Kidney (tissue), 14 donors: ENCODE data around the gene PGAP6. TPM values are rescaled to one million over a fixed set of nuclear protein-coding genes. Genes with fewer than 3 reads are reported as not detected.

Source experiments
- DNase-seq, 5 donors: peaks; one replicate each; pipeline ENCODE4 v3.0.0-alpha.2; 2013 to 2020
- FAIRE-seq: peaks from 2 replicates; lab custom pipeline; 2012; peaks lifted over from hg19 to GRCh38; lab: Jason Lieb, UNC
- H3K27ac ChIP-seq, 2 donors: one replicate each; pipeline ENCODE4 v1.7.0; 2013; ENCODE audit warnings: low read depth in 2 of 2, low read length in 2 of 2, inconsistent platforms in 1 of 2
- H3K27me3 ChIP-seq: one replicate; pipeline ENCODE4 v1.7.1; 2013; ENCODE audit warnings: low read length, inconsistent platforms; ENCODE audit not compliant: control insufficient read depth, insufficient read depth
- H3K36me3 ChIP-seq, 3 donors: one replicate each; pipeline versions ENCODE4 v1.7.0 to v1.7.1; 2013; ENCODE audit warnings: low read length in 3 of 3, control low read depth in 1 of 3, inconsistent platforms in 1 of 3; ENCODE audit not compliant: insufficient read depth in 3 of 3, control insufficient read depth in 2 of 3
- H3K4me1 ChIP-seq, 3 donors: one replicate each; pipeline versions ENCODE4 v1.7.0 to v1.7.1; 2013; ENCODE audit warnings: low read length in 3 of 3, inconsistent platforms in 1 of 3, low read depth in 1 of 3; ENCODE audit not compliant: control insufficient read depth in 2 of 3, insufficient read depth in 2 of 3
- H3K4me3 ChIP-seq, 3 donors: one replicate each; pipeline versions ENCODE4 v1.7.0 to v1.8.1; 2013; ENCODE audit warnings: low read length in 3 of 3, control low read depth in 1 of 3, inconsistent platforms in 1 of 3
- H3K9ac ChIP-seq, 3 donors: one replicate each; pipeline versions ENCODE4 v1.7.0 to v1.7.1; 2013; ENCODE audit warnings: low read length in 3 of 3, control low read depth in 1 of 3, inconsistent platforms in 1 of 3
- H3K9me3 ChIP-seq, 3 donors: one replicate each; pipeline versions ENCODE4 v1.7.0 to v1.7.1; 2013; ENCODE audit warnings: low read length in 3 of 3, control low read depth in 1 of 3, inconsistent platforms in 1 of 3; ENCODE audit not compliant: control insufficient read depth in 2 of 3, insufficient read depth in 1 of 3
- intact Hi-C: fragments of 100-400 bp; cut with DNase I; formaldehyde crosslinking; loops from one replicate; pipeline ENCODE4 v1.11.1; 2022
- polyA plus RNA-seq: library from polyadenylated mRNA; stranded (reverse); fragments of 350-450 nt; fragmentation: Illumina TruSeq; extraction: RNeasy Lipid Tissue Mini Kit (QIAGEN cat#74804); gene quantifications from one replicate; pipeline ENCODE4 v1.2.3, GENCODE V29; 2014; ENCODE audit warnings: low read depth, low replicate concordance; ENCODE audit not compliant: insufficient read depth
- total RNA-seq: library from RNA; stranded (reverse); fragmentation: NEBNext Ultra II Directional; extraction: Animal tissue kit (Norgen Biotek cat#: 25700); gene quantifications from one replicate; pipeline ENCODE4 v1.2.1, GENCODE V29; 2021
- TF ChIP-seq, protein P1 (sequence below): IDR thresholded peaks from 3 replicates; pipeline ENCODE4 v1.5.1; 2012; ENCODE audit warnings: mild to moderate bottlenecking, moderate library complexity, borderline replicate concordance; ENCODE audit not compliant: insufficient read depth; ENCODE audit errors: extremely low read depth
- donor health status: control.
- donor health status: control.
- donor health status: control.
- donor health status: control.
- donor health status: control.
- donor health status: DM: yes; HTN: yes; CAD: no.
- donor health status: Normal renal cell carcinoma (clear cell type).

The PGAP6 gene
- total and polyA plus RNA-seq, 2 donors from 2014 or later = 65.0 to 144 TPM

DNA sequence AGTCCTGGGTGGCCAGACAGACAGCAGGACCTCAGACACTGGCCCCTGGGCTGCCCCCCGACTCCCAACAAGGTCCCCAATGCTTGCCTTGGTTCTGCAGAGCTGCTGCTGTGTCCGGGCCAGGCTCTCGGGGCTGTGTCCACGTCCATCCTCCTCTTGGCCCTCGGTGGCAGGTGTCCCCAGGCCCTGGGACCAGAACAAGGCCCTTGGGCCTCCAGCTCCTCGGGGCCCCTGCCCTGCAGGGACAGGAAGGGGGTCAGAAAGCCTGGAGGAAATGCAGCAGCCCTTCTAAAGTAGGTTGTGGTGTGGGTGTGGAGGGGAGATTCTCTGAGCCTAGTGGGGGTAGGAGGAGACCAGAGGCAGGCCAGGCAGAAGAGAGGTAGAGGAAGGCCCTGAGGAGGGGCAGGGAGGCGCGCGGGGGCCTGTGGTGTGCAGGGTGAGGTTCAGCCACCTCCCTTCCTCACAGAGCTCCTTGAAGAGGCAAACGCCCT lies 26.8 kb downstream of the PGAP6 start:
- no peaks in the 10 kb centered on the region for H3K27me3 ChIP-seq
- no peak overlapping the region for H3K9ac ChIP-seq
- H3K4me1 ChIP-seq = peaks cover 0 to 4% (median 0%) of the 10 kb centered on the region in 3 donors
- FAIRE-seq (no peak), DNase-seq (peak in 1 of 5 donors; percentile 79)
- peaks cover 0 to 6% (median 0%) of the 10 kb centered on the region in 3 donors for H3K36me3 ChIP-seq
- TF ChIP-seq, protein P1, sequence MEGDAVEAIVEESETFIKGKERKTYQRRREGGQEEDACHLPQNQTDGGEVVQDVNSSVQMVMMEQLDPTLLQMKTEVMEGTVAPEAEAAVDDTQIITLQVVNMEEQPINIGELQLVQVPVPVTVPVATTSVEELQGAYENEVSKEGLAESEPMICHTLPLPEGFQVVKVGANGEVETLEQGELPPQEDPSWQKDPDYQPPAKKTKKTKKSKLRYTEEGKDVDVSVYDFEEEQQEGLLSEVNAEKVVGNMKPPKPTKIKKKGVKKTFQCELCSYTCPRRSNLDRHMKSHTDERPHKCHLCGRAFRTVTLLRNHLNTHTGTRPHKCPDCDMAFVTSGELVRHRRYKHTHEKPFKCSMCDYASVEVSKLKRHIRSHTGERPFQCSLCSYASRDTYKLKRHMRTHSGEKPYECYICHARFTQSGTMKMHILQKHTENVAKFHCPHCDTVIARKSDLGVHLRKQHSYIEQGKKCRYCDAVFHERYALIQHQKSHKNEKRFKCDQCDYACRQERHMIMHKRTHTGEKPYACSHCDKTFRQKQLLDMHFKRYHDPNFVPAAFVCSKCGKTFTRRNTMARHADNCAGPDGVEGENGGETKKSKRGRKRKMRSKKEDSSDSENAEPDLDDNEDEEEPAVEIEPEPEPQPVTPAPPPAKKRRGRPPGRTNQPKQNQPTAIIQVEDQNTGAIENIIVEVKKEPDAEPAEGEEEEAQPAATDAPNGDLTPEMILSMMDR = no peak
- H3K27ac ChIP-seq = no peak overlapping the region
- H3K4me3 ChIP-seq = no peak overlapping the region
- H3K9me3 ChIP-seq = no peaks in the 10 kb centered on the region
- intact Hi-C loops = no loop called here

DNA sequence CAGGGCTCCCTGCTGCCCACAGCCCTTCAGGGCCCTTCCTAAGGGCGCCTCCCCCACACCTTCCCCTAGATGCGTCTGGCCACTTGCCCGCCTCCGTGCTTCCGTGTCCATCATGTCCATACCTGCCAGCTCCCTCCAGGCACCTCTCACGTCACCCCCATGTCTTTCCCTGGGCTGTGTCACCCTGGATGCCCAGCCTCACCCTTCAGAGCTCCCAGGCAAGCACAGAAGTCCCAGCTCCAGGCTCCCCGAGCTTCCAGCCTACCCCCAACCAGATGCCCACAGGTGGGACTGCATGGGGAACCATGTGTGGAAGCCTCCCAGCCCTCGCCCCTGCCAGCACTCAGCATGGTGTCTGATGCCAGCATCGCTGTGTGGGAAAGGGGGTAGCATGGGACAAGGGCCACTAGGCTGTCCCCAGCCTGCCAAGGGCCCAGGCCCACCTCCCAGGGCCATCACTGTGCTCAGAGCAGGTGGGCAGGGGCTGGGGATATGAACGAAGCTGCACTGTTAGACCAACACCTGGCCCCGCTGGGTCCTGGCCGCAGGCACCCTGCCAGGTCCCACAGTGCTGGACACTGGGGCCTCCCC lies 27.4 kb downstream of the PGAP6 start:
- Histone ChIP-seq H3K4me3 (no peak overlapping the region), H3K27me3 (no peaks in the 10 kb centered on the region), H3K9me3 (no peaks in the 10 kb centered on the region), H3K27ac (no peak overlapping the region), H3K4me1 (peaks cover 0 to 4% (median 0%) of the 10 kb centered on the region in 3 donors), H3K36me3 (peaks cover 0 to 6% (median 0%) of the 10 kb centered on the region in 3 donors), H3K9ac (no peak overlapping the region)
- TF ChIP-seq, protein P1 = no peak
- DNase-seq (peak in 1 of 5 donors; percentile 76), FAIRE-seq (no peak)
- intact Hi-C loops = no loop called here

DNA sequence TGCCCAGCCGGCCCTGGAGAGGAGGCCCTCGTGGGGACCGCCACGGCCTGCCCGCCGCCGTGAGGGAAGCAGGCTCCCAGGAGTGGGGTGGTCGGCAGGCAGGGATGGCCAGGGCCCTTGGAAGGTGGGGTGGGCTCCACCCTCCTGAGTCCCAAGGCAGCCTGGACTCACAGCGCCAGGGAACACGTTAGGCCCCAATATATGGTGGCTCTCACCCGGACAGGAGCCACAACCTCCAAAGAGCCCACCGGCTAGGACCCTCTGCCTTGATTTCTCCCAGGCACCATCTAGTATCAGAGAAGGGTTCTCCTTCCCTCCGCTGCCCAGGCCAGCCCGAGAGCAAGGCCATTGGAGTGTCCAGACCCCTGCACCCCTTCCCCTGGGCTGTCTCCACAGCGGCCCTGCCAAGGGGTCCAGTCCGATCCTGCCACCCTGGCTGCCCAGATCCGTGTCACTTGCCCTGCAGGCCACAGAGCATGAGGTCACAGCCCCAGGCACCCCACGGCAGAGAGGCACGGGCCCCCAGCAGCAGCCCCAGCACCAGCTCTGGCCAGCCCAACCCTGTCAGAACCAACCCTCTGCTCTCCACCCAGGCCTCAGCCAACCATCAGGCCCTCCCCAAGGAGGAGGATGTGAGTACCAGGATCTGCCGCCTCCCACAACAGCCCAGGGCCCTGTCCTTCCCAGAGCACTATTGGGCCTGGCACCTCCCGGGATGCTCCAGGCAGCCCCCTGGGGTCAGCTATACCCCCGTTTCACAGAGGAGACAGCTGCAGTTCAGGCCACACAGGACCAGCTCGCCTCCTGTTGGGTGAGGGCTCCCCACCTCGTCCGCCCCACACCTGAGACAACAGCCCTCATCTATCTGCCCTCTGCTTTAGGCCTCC lies 28.1 kb downstream of the PGAP6 start:
- Histone ChIP-seq H3K27ac (no peak overlapping the region), H3K4me3 (peak overlapping the region in 1 of 3 donors; percentile 53), H3K9ac (no peak overlapping the region), H3K9me3 (no peaks in the 10 kb centered on the region), H3K27me3 (no peaks in the 10 kb centered on the region), H3K36me3 (peaks cover 0 to 6% (median 0%) of the 10 kb centered on the region in 3 donors), H3K4me1 (peaks cover 0 to 6% (median 0%) of the 10 kb centered on the region in 3 donors)
- intact Hi-C loops = no loop called here
- TF ChIP-seq, protein P1 = no peak
- FAIRE-seq (no peak), DNase-seq (peak in 2 of 5 donors; percentile 82 to 87)
